DOHH2 (cell line): ENCODE results near the gene USP10.

Source experiments
- H3F3A ChIP-seq: fragments of 200-600 bp; sonication (generic), shearing (Covaris generic); 2 replicates; pipeline ENCODE4 v1.6.0; 2016; ENCODE audit warnings: antibody characterized with exemption, mild to moderate bottlenecking; ENCODE audit not compliant: control insufficient read depth, insufficient read depth
- H3K27ac ChIP-seq: fragments of 200-600 bp; sonication (generic); 2 replicates; pipeline ENCODE4 v1.5.1; 2014; ENCODE audit warnings: low read depth, mild to moderate bottlenecking, low read length, moderate library complexity
- H3K27me3 ChIP-seq: fragments of 200-600 bp; sonication (generic); 2 replicates; pipeline ENCODE4 v1.6.1; 2014; ENCODE audit warnings: mild to moderate bottlenecking, low read length, mixed read lengths; ENCODE audit not compliant: control insufficient read depth
- H3K36me3 ChIP-seq: fragments of 200-600 bp; sonication (generic); 2 replicates; pipeline ENCODE4 v1.6.1; 2014; ENCODE audit warnings: mild to moderate bottlenecking, low read length, moderate library complexity, mixed read lengths; ENCODE audit not compliant: control insufficient read depth
- H3K4me1 ChIP-seq: fragments of 200-600 bp; sonication (generic); 2 replicates; pipeline ENCODE4 v1.6.1; 2014; ENCODE audit warnings: mild to moderate bottlenecking, low read length, mixed read lengths; ENCODE audit not compliant: control insufficient read depth
- H3K4me2 ChIP-seq: fragments of 200-600 bp; sonication (generic); 2 replicates; pipeline ENCODE4 v1.6.0; 2014; ENCODE audit warnings: mild to moderate bottlenecking, low read length, moderate library complexity
- H3K4me3 ChIP-seq: fragments of 200-600 bp; sonication (generic); 2 replicates; pipeline ENCODE4 v1.5.1; 2014; ENCODE audit warnings: mild to moderate bottlenecking, low read length, mixed read lengths
- H3K79me2 ChIP-seq: fragments of 200-600 bp; sonication (generic); 2 replicates; pipeline ENCODE4 v1.6.1; 2014; ENCODE audit warnings: mild to moderate bottlenecking, low read length, mixed read lengths; ENCODE audit not compliant: control insufficient read depth
- H3K9me2 ChIP-seq: fragments of 200-600 bp; sonication (generic); replicated peaks from 2 replicates; pipeline ENCODE4 v1.6.1; 2014; ENCODE audit warnings: mild to moderate bottlenecking, low read length, mixed read lengths; ENCODE audit not compliant: control insufficient read depth
- H3K9me3 ChIP-seq: fragments of 200-600 bp; sonication (generic); 2 replicates; pipeline ENCODE4 v1.6.1; 2014; ENCODE audit warnings: antibody characterized with exemption, low read length, mixed read lengths; ENCODE audit not compliant: control insufficient read depth, insufficient read depth
- H4K20me1 ChIP-seq: fragments of 200-600 bp; sonication (generic); 2 replicates; pipeline ENCODE4 v1.6.0; 2014; ENCODE audit warnings: low read depth, mild to moderate bottlenecking, antibody characterized with exemption, low read length, moderate library complexity; ENCODE audit not compliant: control insufficient read depth, insufficient read depth
- EZH2phosphoT487 ChIP-seq: fragments of 200-600 bp; sonication (generic); IDR thresholded peaks from 2 replicates; pipeline ENCODE4 v1.6.1; 2017; ENCODE audit warnings: borderline replicate concordance, mild to moderate bottlenecking, antibody characterized with exemption, low read length, moderate library complexity, mixed read lengths
- TF ChIP-seq, protein P1 (sequence below): fragments of 200-600 bp; sonication (generic); IDR thresholded peaks from one replicate; pipeline ENCODE4 v1.5.1; 2014; ENCODE audit warnings: antibody characterized with exemption, mild to moderate bottlenecking, low read depth, low read length; ENCODE audit not compliant: poor library complexity, severe bottlenecking

The USP10 gene

DNA sequence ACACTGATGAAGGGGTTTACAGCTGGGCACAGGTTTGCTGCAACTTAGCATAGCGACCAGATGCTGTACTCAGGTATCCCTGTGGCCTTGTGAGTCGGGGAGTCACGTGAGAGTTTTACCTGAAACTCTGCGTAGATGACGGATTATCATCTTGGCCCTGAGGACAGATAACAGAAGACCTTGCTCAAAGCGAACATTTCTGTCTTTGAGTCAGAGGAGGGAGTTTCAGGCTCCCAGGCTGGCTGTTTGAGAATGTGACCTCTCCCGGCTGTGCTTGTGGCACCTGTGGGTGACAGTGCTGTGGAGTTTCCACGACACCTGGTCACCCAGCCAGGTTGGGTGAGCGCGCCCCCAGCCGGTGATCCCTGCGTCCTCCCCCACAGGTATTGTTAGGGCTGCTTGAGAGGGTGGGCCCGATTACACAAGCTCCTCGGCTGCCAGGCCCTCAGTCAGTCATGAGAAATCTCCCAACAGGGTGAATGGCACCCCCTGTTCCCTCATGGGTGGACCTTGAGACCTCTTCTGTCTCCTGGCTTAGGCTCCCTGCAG is 75.5 kb downstream of the USP10 start:
- TF ChIP-seq, protein P1, sequence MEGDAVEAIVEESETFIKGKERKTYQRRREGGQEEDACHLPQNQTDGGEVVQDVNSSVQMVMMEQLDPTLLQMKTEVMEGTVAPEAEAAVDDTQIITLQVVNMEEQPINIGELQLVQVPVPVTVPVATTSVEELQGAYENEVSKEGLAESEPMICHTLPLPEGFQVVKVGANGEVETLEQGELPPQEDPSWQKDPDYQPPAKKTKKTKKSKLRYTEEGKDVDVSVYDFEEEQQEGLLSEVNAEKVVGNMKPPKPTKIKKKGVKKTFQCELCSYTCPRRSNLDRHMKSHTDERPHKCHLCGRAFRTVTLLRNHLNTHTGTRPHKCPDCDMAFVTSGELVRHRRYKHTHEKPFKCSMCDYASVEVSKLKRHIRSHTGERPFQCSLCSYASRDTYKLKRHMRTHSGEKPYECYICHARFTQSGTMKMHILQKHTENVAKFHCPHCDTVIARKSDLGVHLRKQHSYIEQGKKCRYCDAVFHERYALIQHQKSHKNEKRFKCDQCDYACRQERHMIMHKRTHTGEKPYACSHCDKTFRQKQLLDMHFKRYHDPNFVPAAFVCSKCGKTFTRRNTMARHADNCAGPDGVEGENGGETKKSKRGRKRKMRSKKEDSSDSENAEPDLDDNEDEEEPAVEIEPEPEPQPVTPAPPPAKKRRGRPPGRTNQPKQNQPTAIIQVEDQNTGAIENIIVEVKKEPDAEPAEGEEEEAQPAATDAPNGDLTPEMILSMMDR, result no peak
- no peak for TF ChIP-seq EZH2phosphoT487
- Histone ChIP-seq H3K9me2 (no peaks in the 10 kb centered on the region), H3K4me1 (no peaks in the 10 kb centered on the region), H3K79me2 (no peaks in the 10 kb centered on the region), H4K20me1 (no peaks in the 10 kb centered on the region), H3K4me3 (no peak overlapping the region), H3K27me3 (no peaks in the 10 kb centered on the region), H3K27ac (no peak overlapping the region), H3K36me3 (peaks cover 94% of the 10 kb centered on the region), H3K4me2 (no peak overlapping the region), H3K9me3 (no peaks in the 10 kb centered on the region), H3F3A (no peaks in the 10 kb centered on the region)

DNA sequence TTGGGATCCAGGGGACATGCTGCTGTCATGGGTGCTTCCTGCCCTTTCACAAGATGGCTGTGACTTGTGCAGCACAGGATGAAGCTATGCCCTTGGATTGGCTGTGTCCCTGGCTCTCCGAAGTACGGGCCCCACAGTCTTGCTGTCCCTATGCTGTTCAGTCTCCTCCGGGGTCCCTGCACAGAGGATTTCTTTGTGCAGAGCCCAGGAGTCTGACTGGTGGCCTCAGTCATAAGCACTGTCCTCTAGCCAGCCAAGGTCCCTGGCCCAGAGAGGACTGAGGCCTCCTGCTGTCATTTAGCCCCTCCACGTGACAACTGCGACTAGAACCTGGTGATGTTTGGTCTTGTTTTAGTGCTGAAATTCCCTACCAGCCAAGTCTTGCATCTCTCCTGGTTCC is 77.6 kb downstream of the USP10 start:
- no peaks in the 10 kb centered on the region; the same call in 1 of the 2 replicates for H3F3A ChIP-seq
- H3K36me3 ChIP-seq, result peaks cover 82% of the 10 kb centered on the region
- no peak overlapping the region for H3K27ac ChIP-seq
- H3K4me1 ChIP-seq, result no peaks in the 10 kb centered on the region
- H3K27me3 ChIP-seq, result no peaks in the 10 kb centered on the region
- H3K9me2 ChIP-seq, result no peaks in the 10 kb centered on the region
- TF ChIP-seq, protein P1, result no peak
- TF ChIP-seq EZH2phosphoT487, result no peak
- H3K4me3 ChIP-seq, result no peak overlapping the region
- no peaks in the 10 kb centered on the region for H3K9me3 ChIP-seq
- no peaks in the 10 kb centered on the region for H3K79me2 ChIP-seq
- no peaks in the 10 kb centered on the region for H4K20me1 ChIP-seq
- H3K4me2 ChIP-seq, result no peak overlapping the region

DNA sequence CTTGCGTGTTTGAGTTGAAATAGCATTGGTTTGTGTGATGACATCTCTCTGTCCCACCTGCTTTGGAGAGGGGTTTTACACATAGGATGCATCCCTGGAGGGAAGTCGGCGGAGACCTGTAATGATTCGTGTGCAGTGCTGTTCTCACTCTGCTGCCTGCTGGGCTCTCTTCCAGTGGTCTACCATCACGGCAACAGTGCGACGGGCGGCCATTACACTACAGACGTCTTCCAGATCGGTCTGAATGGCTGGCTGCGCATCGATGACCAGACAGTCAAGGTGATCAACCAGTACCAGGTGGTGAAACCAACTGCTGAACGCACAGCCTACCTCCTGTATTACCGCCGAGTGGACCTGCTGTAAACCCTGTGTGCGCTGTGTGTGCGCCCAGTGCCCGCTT is 78.9 kb downstream of the USP10 start:
- H3K4me3 ChIP-seq, result no peak overlapping the region

More for the DNA sequence above, 78.9 kb downstream of the USP10 start:
- H3K27ac ChIP-seq, result no peak overlapping the region
- H3K27me3 ChIP-seq, result no peaks in the 10 kb centered on the region
- H3K4me1 ChIP-seq, result no peaks in the 10 kb centered on the region
- H4K20me1 ChIP-seq, result no peaks in the 10 kb centered on the region
- no peaks in the 10 kb centered on the region; the same call in 1 of the 2 replicates for H3F3A ChIP-seq
- H3K4me2 ChIP-seq, result no peak overlapping the region
- H3K9me3 ChIP-seq, result no peaks in the 10 kb centered on the region
- TF ChIP-seq, protein P1, result no peak
- TF ChIP-seq EZH2phosphoT487, result no peak
- no peaks in the 10 kb centered on the region for H3K79me2 ChIP-seq
- H3K36me3 ChIP-seq, result peaks cover 69% of the 10 kb centered on the region
- H3K9me2 ChIP-seq, result no peaks in the 10 kb centered on the region
